Muscle of leg (tissue), 11 donors: ENCODE results near the gene MYO1C. TPM values are rescaled to one million over a fixed set of nuclear protein-coding genes. Genes with fewer than 3 reads are reported as not detected.
"Not testable (repeated sequence)": the region's sequence is repeated elsewhere in the genome, so short reads cannot be mapped to it uniquely, and the experiment has no call there.

Source experiments
- DNase-seq: peaks from one replicate; pipeline ENCODE4 v3.0.0; 2013
- H3K27ac ChIP-seq: one replicate; pipeline ENCODE4 v1.5.1; 2013; ENCODE audit warnings: mild to moderate bottlenecking, low read length, control low read depth
- H3K27me3 ChIP-seq: one replicate; pipeline ENCODE4 v1.6.1; 2013; ENCODE audit warnings: low read length; ENCODE audit not compliant: control insufficient read depth, insufficient read depth
- H3K36me3 ChIP-seq: one replicate; pipeline ENCODE4 v1.6.1; 2013; ENCODE audit warnings: low read length; ENCODE audit not compliant: control insufficient read depth, insufficient read depth
- H3K4me1 ChIP-seq: one replicate; pipeline ENCODE4 v1.6.1; 2013; ENCODE audit warnings: low read length; ENCODE audit not compliant: control insufficient read depth, insufficient read depth
- H3K4me3 ChIP-seq: one replicate; pipeline ENCODE4 v1.5.1; 2013; ENCODE audit warnings: low read length, control low read depth
- H3K9me3 ChIP-seq: replicated peaks from 2 replicates; pipeline ENCODE4 v1.6.1; 2013; ENCODE audit warnings: low read depth, low read length; ENCODE audit not compliant: control insufficient read depth
- WGBS: methylation state at CpG from one replicate; pipeline ENCODE4 v1.1.5; 2013; ENCODE audit warnings: missing lambda C conversion rate; ENCODE audit not compliant: insufficient coverage; 5-methylcytosine and 5-hydroxymethylcytosine counted together
- polyA plus RNA-seq, 8 donors: library from polyadenylated mRNA; unstranded; fragments of 120-200 nt; gene quantifications; one replicate each; pipeline versions ENCODE4 v1.2.1 to v1.2.3, GENCODE V29; 2013; ENCODE audit warnings: inconsistent platforms in 1 of 8, low replicate concordance in 1 of 8; ENCODE audit not compliant: insufficient read length in 8 of 8, insufficient read depth in 1 of 8
- total RNA-seq: library from RNA; stranded (reverse); fragments of 120-200 nt; gene quantifications from one replicate; pipeline ENCODE4 v1.2.4, GENCODE V29; 2013

MYO1C gene
- total and polyA plus RNA-seq, 9 donors: 48.7 to 90.2 (median 81.2) TPM

DNA sequence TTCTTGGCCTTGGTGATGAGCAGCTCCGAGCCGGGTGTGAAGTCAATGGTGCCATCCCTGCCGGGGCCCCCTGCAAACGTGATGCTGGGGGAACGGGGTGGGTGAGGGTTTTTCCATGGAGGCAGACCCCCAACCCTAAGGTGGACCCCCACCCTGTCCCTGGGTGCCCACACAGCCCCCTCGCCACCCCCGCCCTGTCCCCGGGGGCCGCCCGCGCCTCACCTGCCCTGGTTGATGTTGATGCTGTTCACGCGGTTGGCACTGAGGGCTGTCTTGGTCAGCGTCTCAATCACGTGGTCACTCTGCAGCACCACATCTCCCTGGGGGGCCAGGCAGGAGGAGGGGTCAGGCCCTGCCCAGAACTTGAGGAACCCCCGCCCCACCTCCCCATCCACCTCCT, 25.2 kb downstream of the MYO1C start:
- peaks cover 76% of the 10 kb centered on the region for H3K36me3 ChIP-seq
- WGBS: 89% methylated on average over 12 of the region's 16 CpGs
- DNase-seq: no peak
- H3K4me3 ChIP-seq: no peak overlapping the region
- H3K4me1 ChIP-seq: peaks cover 8% of the 10 kb centered on the region
- H3K27me3 ChIP-seq: no peaks in the 10 kb centered on the region
- H3K27ac ChIP-seq: no peak overlapping the region
- no peaks in the 10 kb centered on the region for H3K9me3 ChIP-seq

DNA sequence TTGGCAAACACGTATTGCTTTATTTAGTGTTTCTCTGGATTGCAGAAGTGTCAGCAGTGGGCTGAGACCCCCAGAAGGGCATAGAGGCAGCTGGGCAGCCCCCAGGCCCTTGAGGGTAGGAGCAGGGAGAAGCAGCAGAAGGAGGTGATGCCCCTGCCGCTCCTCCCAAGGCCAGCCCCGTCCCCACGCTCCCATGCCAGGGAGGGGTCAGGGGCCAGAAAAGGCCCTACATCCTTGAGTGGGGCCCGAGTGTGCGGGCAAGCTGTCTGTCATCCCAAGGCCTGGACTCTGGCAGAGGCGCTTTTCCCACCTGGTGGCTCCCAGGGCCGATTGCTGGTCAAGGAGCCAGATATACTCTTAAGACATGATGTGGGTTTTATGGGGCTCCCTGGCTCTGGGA, 28.3 kb downstream of the MYO1C start:
- peaks cover 8% of the 10 kb centered on the region for H3K4me1 ChIP-seq
- DNase-seq: no peak
- no peaks in the 10 kb centered on the region for H3K9me3 ChIP-seq
- no peaks in the 10 kb centered on the region for H3K27me3 ChIP-seq
- 91% methylated on average over 8 of the region's 8 CpGs for WGBS
- H3K27ac ChIP-seq: no peak overlapping the region
- no peak overlapping the region for H3K4me3 ChIP-seq
- H3K36me3 ChIP-seq: peaks cover 54% of the 10 kb centered on the region

DNA sequence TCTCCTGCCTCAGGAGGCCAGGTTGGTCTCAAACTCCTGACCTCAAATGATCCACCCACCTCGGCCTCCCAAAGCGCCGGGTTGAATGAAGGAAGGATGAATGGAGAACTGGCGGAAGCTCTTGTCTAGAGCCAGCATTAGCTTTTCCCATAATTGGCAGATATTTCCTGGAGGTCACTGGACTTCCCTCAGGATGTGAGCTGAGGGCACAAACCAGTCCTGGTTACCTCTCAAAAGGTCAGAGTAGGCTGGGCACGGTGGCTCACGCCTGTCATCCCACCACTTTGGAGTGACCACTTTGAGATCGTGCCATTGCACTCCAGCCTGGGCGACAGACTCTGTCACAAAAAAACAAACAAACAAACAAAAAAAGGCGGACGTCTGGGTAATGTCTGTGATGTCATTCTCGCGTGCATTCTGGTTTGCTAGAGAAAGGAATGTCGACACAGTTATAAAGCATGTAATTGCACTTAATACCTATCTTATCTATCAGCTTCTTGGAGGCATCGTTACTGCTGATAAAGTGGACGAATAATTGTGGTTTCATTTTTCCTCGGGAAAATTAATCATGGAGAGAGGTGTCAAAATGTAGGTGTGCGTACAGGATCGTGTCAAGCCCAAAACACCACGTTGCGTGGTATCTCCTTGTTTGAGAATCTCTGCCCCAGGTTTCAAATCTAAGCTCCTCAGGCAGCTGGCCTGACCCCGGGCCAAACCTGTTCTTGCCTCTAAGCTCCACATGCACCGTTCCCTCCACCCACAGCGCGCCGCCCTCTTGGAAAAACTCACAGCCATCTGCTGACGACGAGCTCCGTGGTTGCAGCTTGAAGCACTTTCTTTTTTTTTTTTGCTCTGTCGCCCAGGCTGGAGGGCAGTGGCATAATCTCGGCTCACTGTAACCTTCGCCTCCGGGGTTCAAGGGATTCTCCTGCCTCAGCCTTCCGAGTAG, 30.0 kb downstream of the MYO1C start:
- no peak for DNase-seq
- H3K4me3 ChIP-seq: no peak overlapping the region
- no peaks in the 10 kb centered on the region for H3K27me3 ChIP-seq
- H3K4me1 ChIP-seq: peaks cover 3% of the 10 kb centered on the region
- no peaks in the 10 kb centered on the region for H3K9me3 ChIP-seq
- H3K27ac ChIP-seq: no peak overlapping the region
- 69% methylated on average over 16 of the region's 33 CpGs for WGBS
- peaks cover 39% of the 10 kb centered on the region for H3K36me3 ChIP-seq

DNA sequence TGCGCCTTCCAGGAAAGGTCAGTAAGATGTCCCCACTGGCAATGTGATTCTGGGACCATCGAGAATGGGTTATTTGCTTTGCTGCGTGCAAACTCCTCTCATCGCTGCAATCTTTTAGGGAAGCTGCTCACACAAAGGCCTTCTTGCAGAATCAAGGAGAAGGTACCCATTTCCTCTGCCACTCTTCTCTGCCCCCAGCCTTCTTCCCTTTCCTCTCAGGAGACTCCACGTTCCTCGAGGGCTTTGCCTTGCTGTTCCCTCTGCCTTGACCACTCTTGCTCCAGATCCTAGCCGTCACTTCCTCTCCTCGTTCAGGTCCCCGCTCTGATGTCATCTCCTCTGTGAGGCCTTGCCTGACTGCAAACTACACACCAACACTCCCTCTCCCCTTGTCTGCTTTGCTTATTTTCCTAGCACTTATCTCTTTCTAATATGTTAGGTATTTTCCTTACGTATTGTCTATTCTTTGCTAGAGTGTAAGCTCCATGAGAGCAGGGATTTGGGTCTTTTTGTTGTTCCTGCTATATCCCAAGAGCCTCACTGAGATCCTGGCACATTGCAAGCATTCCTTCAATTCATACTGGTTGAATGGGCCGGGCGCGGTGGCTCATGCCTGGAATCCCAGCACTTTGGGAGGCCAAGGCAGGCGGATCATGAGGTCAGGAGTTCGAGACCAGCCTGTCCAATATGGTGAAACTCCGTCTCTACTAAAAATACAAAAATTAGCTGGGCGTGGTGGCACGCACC, 31.1 kb downstream of the MYO1C start:
- peaks cover 31% of the 10 kb centered on the region for H3K36me3 ChIP-seq
- no peak for DNase-seq
- H3K27me3 ChIP-seq: no peaks in the 10 kb centered on the region
- no peaks in the 10 kb centered on the region for H3K9me3 ChIP-seq
- no peak overlapping the region for H3K27ac ChIP-seq
- H3K4me3 ChIP-seq: no peak overlapping the region
- 83% methylated on average over 13 of the region's 18 CpGs for WGBS
- H3K4me1 ChIP-seq: peaks cover 9% of the 10 kb centered on the region

DNA sequence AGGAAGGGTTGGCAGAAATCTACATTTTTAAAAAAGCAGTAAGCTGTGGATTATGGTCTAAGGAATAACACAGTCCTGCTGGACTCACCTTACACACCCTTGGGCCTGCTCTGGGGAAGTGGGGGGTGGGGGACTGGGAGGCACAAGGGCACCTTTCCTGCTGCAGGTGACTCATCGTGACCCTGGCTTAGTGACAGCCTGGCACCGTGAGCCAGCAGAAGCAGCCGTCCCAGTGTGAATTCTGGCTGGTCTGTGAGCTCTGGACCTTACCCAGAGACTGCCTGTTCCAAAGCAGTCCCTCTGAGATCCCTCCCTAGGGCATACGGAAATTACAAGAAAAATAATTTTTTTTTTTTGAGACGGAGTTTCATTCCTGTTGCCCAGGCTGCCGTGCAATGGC, 32.3 kb downstream of the MYO1C start:
- no peak for DNase-seq
- Histone ChIP-seq H3K27me3 (no peaks in the 10 kb centered on the region), H3K27ac (no peak overlapping the region), H3K9me3 (no peaks in the 10 kb centered on the region), H3K4me1 (peaks cover 9% of the 10 kb centered on the region), H3K36me3 (peaks cover 20% of the 10 kb centered on the region), H3K4me3 (no peak overlapping the region)
- WGBS: 63% methylated on average over 6 of the region's 6 CpGs

DNA sequence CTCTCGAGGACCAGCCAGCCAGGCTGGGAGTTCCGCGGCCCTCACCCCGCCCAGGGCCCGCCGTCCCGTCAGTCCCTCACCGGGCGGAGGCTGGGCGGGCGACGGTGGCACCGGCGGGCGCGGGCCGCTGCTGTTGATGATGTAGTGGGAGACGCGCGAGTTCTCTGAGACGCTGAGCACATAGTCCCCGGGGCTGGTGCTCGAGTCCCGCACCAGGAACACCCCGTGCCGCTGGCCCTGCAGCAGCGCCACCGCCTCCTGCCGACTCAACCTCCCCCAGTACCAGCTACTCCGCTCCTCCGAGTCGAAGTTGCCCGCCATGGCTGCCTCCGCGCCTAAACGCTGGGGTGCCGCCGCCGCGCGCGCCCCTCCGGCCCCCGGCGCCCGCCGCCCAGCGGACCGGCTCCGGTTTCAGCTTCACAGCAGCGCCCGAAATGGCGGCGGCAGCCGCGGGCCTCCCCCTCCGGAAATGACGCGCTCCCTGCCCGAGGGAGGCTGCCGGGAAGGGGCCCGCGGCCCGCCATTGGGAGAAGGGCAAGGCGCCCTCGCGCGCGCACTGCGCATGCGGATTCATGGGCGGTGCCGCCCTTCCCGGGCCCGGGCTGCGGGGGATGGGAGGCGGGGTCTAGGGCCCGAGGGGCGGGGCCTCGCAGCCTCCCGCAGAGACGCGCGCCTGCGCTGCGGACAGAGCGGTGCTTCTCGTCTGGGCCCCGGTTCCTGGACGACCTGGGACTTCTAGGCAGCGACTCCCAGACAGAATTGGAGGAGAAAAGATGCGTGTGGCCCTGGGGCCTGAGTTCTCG, 36.5 kb downstream of the MYO1C start, which contains the start of gene CRK:
TSS of gene CRK (minus strand) at position 436 of the 803 bp plus-strand sequence. CDS start at position 321, 115 bp downstream.
- H3K4me1 ChIP-seq: peaks cover 15% of the 10 kb centered on the region
- H3K27ac ChIP-seq: peak within 1 kb of the TSS; percentile 96
- WGBS: 0% methylated on average over 81 of the region's 93 CpGs
- H3K9me3 ChIP-seq: no peaks in the 10 kb centered on the region
- DNase-seq: peak; percentile 98
- no peaks in the 10 kb centered on the region for H3K27me3 ChIP-seq
- peak within 1 kb of the TSS; percentile 91 for H3K4me3 ChIP-seq
- H3K36me3 ChIP-seq: peaks cover 9% of the 10 kb centered on the region

DNA sequence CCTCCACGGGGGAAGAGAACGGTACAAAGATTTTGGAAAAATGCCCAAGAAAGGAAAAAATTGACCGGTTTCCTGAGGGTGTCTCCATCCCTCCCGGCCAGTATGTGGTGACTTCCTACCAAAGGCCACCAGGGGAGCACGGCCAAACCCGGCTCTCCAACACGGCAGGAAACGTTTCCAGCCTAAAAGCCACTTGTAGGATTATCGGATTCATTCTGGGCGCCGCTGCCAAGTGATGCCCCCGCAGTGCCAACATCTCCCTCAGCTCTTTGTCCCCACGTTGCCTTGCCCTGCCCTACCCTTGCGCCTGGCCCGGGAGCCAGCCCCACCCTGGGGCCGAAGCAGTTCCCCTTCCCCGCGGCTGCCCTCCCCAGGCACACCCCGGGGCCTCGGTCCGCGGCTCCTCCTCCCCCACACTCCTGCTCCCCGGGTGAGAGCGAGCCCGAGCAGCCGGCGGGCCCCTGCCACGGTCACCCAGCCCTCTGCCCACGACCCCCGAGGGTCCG, 37.1 kb downstream of the MYO1C start:
- H3K9me3 ChIP-seq: no peaks in the 10 kb centered on the region
- H3K27me3 ChIP-seq: no peaks in the 10 kb centered on the region
- peak; percentile 85 for DNase-seq
- peak overlapping the region; percentile 91 for H3K4me3 ChIP-seq
- H3K36me3 ChIP-seq: peaks cover 9% of the 10 kb centered on the region
- peaks cover 15% of the 10 kb centered on the region for H3K4me1 ChIP-seq
- peak overlapping the region; percentile 96 for H3K27ac ChIP-seq
- WGBS: under 1% methylated on average over 29 of the region's 31 CpGs

DNA sequence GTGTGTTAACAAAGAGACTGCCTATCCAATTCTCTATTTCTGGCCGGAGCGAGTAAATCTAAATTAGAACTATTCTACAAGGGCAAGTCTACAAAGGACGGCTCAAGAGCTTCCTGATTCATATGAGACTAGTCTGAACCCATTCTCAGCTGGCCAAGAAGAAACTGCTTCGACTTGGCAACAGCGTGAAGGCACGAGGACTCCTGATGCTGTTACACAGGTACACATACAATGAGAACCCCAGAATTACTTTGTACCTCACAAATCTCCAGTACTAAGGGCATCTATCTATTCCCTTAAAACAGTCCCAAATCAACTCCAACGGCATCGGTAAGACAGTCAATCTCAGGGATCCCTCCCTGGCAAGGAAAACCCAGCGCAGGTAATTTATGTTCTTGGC, 37.9 kb downstream of the MYO1C start:
- Histone ChIP-seq H3K27me3 (no peaks in the 10 kb centered on the region), H3K4me3 (peak overlapping the region; percentile 91), H3K36me3 (peaks cover 9% of the 10 kb centered on the region), H3K27ac (peak overlapping the region; percentile 96), H3K4me1 (peaks cover 15% of the 10 kb centered on the region), H3K9me3 (no peaks in the 10 kb centered on the region)
- WGBS: 69% methylated on average over 7 of the region's 9 CpGs
- no peak for DNase-seq

DNA sequence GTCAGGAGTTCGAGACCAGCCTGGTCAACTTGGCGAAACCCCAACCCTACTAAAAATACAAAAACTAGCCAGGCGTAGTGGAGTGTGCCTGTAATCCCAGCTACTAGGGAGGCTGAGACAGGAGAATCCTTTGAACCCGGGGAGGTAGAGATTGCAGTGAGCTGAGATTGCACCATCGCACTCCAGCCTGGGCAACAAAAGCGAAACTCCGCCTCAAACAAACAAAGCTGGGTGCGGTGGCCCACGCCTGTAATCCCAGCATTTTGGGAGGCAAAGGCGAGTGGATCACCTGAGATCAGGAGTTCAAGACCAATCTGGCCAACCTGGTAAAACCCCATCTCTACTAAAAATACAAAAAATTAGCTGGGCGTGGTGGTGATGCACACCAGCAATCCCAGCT, 38.8 kb downstream of the MYO1C start:
- not testable (repeated sequence) for H3K4me3 ChIP-seq, H3K27ac ChIP-seq, H3K9me3 ChIP-seq, H3K27me3 ChIP-seq, DNase-seq
- peaks cover 14% of the 10 kb centered on the region for H3K36me3 ChIP-seq
- 94% methylated on average over 6 of the region's 11 CpGs for WGBS
- H3K4me1 ChIP-seq: peaks cover 15% of the 10 kb centered on the region
